H9 (cell line): ENCODE results near the gene CRISPLD2. TPM values are rescaled to one million over a fixed set of nuclear protein-coding genes. Genes with fewer than 3 reads are reported as not detected.

Experiments
- DNase-seq: peaks from one replicate; pipeline ENCODE4 v3.0.0-alpha.2; 2017
- H2AFZ ChIP-seq: one replicate; pipeline ENCODE4 v1.6.1; 2013; ENCODE audit warnings: mild to moderate bottlenecking, low read length, control low read depth, moderate library complexity
- H2AK5ac ChIP-seq: 2 replicates; pipeline ENCODE4 v1.6.1; 2013; ENCODE audit warnings: low read length, control low read depth, mixed read lengths; ENCODE audit not compliant: insufficient read length
- H2BK120ac ChIP-seq: one replicate; pipeline ENCODE4 v1.6.1; 2013; ENCODE audit warnings: low read depth, mild to moderate bottlenecking, low read length, control low read depth, inconsistent platforms; ENCODE audit not compliant: poor library complexity, severe bottlenecking
- H2BK12ac ChIP-seq: 2 replicates; pipeline ENCODE4 v1.6.1; 2013; ENCODE audit warnings: low read length, control low read depth, mixed read lengths, low read depth; ENCODE audit not compliant: insufficient read length
- H2BK15ac ChIP-seq: 2 replicates; pipeline ENCODE4 v1.6.1; 2013; ENCODE audit warnings: low read depth, low read length, control low read depth
- H2BK20ac ChIP-seq: one replicate; pipeline ENCODE4 v1.6.1; 2013; ENCODE audit warnings: low read depth, mild to moderate bottlenecking, low read length, control low read depth, inconsistent platforms; ENCODE audit not compliant: poor library complexity, severe bottlenecking
- H2BK5ac ChIP-seq: 2 replicates; pipeline ENCODE4 v1.6.1; 2013; ENCODE audit warnings: low read length, control low read depth, mixed read lengths; ENCODE audit not compliant: insufficient read length
- H3K14ac ChIP-seq: 2 replicates; pipeline ENCODE4 v1.6.1; 2013; ENCODE audit warnings: low read length, control low read depth; ENCODE audit not compliant: insufficient read depth
- H3K18ac ChIP-seq: 2 replicates; pipeline ENCODE4 v1.6.1; 2013; ENCODE audit warnings: low read depth, mild to moderate bottlenecking, mixed read lengths, low read length, control low read depth; ENCODE audit not compliant: insufficient read length
- H3K23ac ChIP-seq: 2 replicates; pipeline ENCODE4 v1.6.1; 2013; ENCODE audit warnings: low read length, control low read depth, mixed read lengths, low read depth; ENCODE audit not compliant: insufficient read length
- H3K23me2 ChIP-seq: 2 replicates; pipeline ENCODE4 v1.6.1; 2013; ENCODE audit warnings: low read depth, mild to moderate bottlenecking, mixed read lengths, low read length, control low read depth; ENCODE audit not compliant: insufficient read length, poor library complexity, severe bottlenecking
- H3K27ac ChIP-seq: 2 replicates; pipeline ENCODE4 v1.5.1; 2013; ENCODE audit warnings: low read length, control low read depth, mixed read lengths, low read depth; ENCODE audit not compliant: insufficient read length
- H3K27me3 ChIP-seq: 2 replicates; pipeline ENCODE4 v1.6.1; 2013; ENCODE audit warnings: low read length, control low read depth, inconsistent platforms; ENCODE audit not compliant: insufficient read depth
- H3K4ac ChIP-seq: 2 replicates; pipeline ENCODE4 v1.6.1; 2013; ENCODE audit warnings: low read depth, mild to moderate bottlenecking, control low read depth, inconsistent platforms, low read length, moderate library complexity
- H3K4me1 ChIP-seq: 2 replicates; pipeline ENCODE4 v1.6.1; 2013; ENCODE audit warnings: low read length, control low read depth, inconsistent platforms; ENCODE audit not compliant: insufficient read depth
- H3K4me2 ChIP-seq: 2 replicates; pipeline ENCODE4 v1.6.1; 2013; ENCODE audit warnings: low read length, control low read depth, mixed read lengths; ENCODE audit not compliant: insufficient read length, insufficient read depth
- H3K56ac ChIP-seq: 2 replicates; pipeline ENCODE4 v1.6.1; 2013; ENCODE audit warnings: low read depth, mild to moderate bottlenecking, mixed read lengths, low read length, control low read depth; ENCODE audit not compliant: insufficient read length
- H3K79me1 ChIP-seq: 2 replicates; pipeline ENCODE4 v1.6.1; 2013; ENCODE audit warnings: low read depth, mild to moderate bottlenecking, moderate library complexity, low read length, control low read depth, inconsistent platforms; ENCODE audit not compliant: insufficient read depth, poor library complexity, severe bottlenecking
- H3K79me2 ChIP-seq: 2 replicates; pipeline ENCODE4 v1.6.1; 2013; ENCODE audit warnings: low read length, control low read depth, inconsistent platforms; ENCODE audit not compliant: insufficient read depth
- H3K9ac ChIP-seq: 2 replicates; pipeline ENCODE4 v1.6.1; 2013; ENCODE audit warnings: low read length, control low read depth, mixed read lengths; ENCODE audit not compliant: insufficient read length; ENCODE audit errors: extremely low read depth
- H3K9me3 ChIP-seq: one replicate; pipeline ENCODE4 v1.6.1; 2013; ENCODE audit warnings: low read depth, low read length, inconsistent platforms; ENCODE audit not compliant: control insufficient read depth
- H3T11ph ChIP-seq: one replicate; pipeline ENCODE4 v1.6.1; 2013; ENCODE audit warnings: mild to moderate bottlenecking, low read length, control low read depth, inconsistent platforms
- H4K20me1 ChIP-seq: one replicate; pipeline ENCODE4 v1.6.1; 2013; ENCODE audit not compliant: control insufficient read depth, insufficient read length, insufficient read depth
- H4K5ac ChIP-seq: 2 replicates; pipeline ENCODE4 v1.6.1; 2013; ENCODE audit warnings: low read depth, mild to moderate bottlenecking, mixed read lengths, low read length, control low read depth; ENCODE audit not compliant: insufficient read length
- H4K8ac ChIP-seq: replicated peaks from 2 replicates; pipeline ENCODE4 v1.6.1; 2013; ENCODE audit warnings: low read length, control low read depth, mixed read lengths, low read depth; ENCODE audit not compliant: insufficient read length
- H4K91ac ChIP-seq: 2 replicates; pipeline ENCODE4 v1.6.1; 2013; ENCODE audit warnings: low read depth, mild to moderate bottlenecking, moderate library complexity, mixed read lengths, low read length, control low read depth; ENCODE audit not compliant: insufficient read length
- H3K27ac Mint-ChIP-seq, 3 experiments: 2 replicates in 2 of 3; 3 replicates in 1 of 3; pipeline ENCODE4 v1.8.0; 2020 to 2021; ENCODE audit warnings: mixed read lengths in 3 of 3, mild to moderate bottlenecking in 1 of 3, moderate library complexity in 1 of 3
- H3K27me3 Mint-ChIP-seq: 2 replicates; pipeline ENCODE4 v1.8.0; 2021; ENCODE audit warnings: low read depth, mild to moderate bottlenecking, moderate library complexity, mixed read lengths
- H3K36me3 Mint-ChIP-seq, 3 experiments: 2 replicates in 2 of 3; 3 replicates in 1 of 3; pipeline ENCODE4 v1.8.0; 2020 to 2021; ENCODE audit warnings: low read depth in 3 of 3, mixed read lengths in 3 of 3; ENCODE audit not compliant: insufficient read depth in 1 of 3
- H3K4me1 Mint-ChIP-seq, 2 experiments: 2 replicates each; pipeline ENCODE4 v1.8.0; 2020; ENCODE audit warnings: mixed read lengths in 2 of 2
- H3K4me3 Mint-ChIP-seq, 2 experiments: 2 replicates in 1 of 2; 3 replicates in 1 of 2; pipeline ENCODE4 v1.8.0; 2020 to 2021; ENCODE audit warnings: mild to moderate bottlenecking in 2 of 2, mixed read lengths in 2 of 2, moderate library complexity in 1 of 2
- H3K9me3 Mint-ChIP-seq, 2 experiments: 2 replicates in 1 of 2; 3 replicates in 1 of 2; pipeline ENCODE4 v1.8.0; 2020; ENCODE audit warnings: mild to moderate bottlenecking in 2 of 2, mixed read lengths in 2 of 2, moderate library complexity in 1 of 2
- WGBS: extraction: QIAGEN DNeasy Blood & Tissue Kit; methylation state at CpG from one replicate; pipeline ENCODE4 v1.1.7; 2013; ENCODE audit warnings: missing lambda C conversion rate, low lambda C conversion rate, mixed read lengths; ENCODE audit not compliant: insufficient read length; ENCODE audit errors: extremely low coverage; 5-methylcytosine and 5-hydroxymethylcytosine counted together
- total RNA-seq: library from RNA; stranded (reverse); gene quantifications from 2 replicates; pipeline ENCODE4 v1.2.1, GENCODE V29; 2021
- TF ChIP-seq, protein P1 (sequence below): fragments of 200-600 bp; sonication (generic); conservative IDR thresholded peaks from 3 replicates; pipeline ENCODE4 v1.8.0; 2021; ENCODE audit warnings: antibody characterized with exemption, mild to moderate bottlenecking

The CRISPLD2 gene
- total RNA-seq, 1 experiment from 2014 or later: 2.3 TPM

DNA sequence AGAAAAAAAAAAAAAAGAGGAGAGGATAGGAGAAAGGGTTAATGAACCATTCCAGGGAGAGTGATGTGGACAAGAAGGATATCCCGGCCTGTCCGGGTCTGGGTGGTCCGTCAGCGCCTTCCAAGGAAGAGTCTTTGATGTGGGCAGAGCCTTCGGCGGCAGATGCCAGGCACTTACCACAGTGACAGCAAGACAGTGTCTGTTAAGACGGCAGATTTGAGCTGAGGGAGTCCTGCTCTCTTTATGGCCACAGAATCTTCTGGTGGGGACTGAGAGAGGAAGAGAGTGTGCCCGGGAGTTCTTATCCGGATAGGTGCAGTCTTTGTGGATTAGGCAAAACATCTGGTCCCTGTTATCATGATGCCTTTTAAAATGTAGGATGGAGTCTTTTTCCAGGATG lies 96.4 kb downstream of the CRISPLD2 start:
- Histone ChIP-seq H2BK20ac (no peak overlapping the region), H3K23ac (no peak overlapping the region), H2BK120ac (no peak overlapping the region), H3T11ph (no peak overlapping the region), H3K4me1 (no peaks in the 10 kb centered on the region), H3K4ac (no peak overlapping the region), H4K8ac (no peak overlapping the region), H3K18ac (no peak overlapping the region), H4K91ac (no peak overlapping the region), H2BK12ac (no peak overlapping the region), H2AK5ac (no peak overlapping the region), H3K79me1 (no peaks in the 10 kb centered on the region), H3K9me3 (no peaks in the 10 kb centered on the region), H3K27ac (no peak overlapping the region), H2BK15ac (no peak overlapping the region), H4K20me1 (no peaks in the 10 kb centered on the region), H3K14ac (no peak overlapping the region), H3K9ac (no peak overlapping the region), H3K56ac (no peak overlapping the region), H3K4me2 (no peak overlapping the region), H3K79me2 (no peaks in the 10 kb centered on the region), H3K23me2 (no peaks in the 10 kb centered on the region), H3K27me3 (no peaks in the 10 kb centered on the region), H2BK5ac (no peak overlapping the region), H4K5ac (no peak overlapping the region), H2AFZ (no peak overlapping the region)
- Mint-ChIP-seq H3K27me3 (peaks cover 3% of the 10 kb centered on the region), H3K27ac (no peak overlapping the region), H3K4me3 (no peak overlapping the region), H3K4me1 (peaks cover 0 to 12% of the 10 kb centered on the region in 2 experiments; a peak in 2 of 4 replicates), H3K36me3 (no peaks in the 10 kb centered on the region), H3K9me3 (no peaks in the 10 kb centered on the region; a peak in 1 of 5 replicates)
- WGBS: no CpG with 5 or more reads among the region's 9 CpGs
- DNase-seq: no peak
- TF ChIP-seq, protein P1, sequence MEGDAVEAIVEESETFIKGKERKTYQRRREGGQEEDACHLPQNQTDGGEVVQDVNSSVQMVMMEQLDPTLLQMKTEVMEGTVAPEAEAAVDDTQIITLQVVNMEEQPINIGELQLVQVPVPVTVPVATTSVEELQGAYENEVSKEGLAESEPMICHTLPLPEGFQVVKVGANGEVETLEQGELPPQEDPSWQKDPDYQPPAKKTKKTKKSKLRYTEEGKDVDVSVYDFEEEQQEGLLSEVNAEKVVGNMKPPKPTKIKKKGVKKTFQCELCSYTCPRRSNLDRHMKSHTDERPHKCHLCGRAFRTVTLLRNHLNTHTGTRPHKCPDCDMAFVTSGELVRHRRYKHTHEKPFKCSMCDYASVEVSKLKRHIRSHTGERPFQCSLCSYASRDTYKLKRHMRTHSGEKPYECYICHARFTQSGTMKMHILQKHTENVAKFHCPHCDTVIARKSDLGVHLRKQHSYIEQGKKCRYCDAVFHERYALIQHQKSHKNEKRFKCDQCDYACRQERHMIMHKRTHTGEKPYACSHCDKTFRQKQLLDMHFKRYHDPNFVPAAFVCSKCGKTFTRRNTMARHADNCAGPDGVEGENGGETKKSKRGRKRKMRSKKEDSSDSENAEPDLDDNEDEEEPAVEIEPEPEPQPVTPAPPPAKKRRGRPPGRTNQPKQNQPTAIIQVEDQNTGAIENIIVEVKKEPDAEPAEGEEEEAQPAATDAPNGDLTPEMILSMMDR: no peak
